Ammon's horn (tissue), 1 donor: ENCODE measurements around the gene MSL2.
A peak's percentile ranks its signal among the peaks of the same experiment; 100 is the strongest.
"Not testable (repeated sequence)": the region's sequence is repeated elsewhere in the genome, so short reads cannot be mapped to it uniquely, and the experiment has no call there.

ENCODE experiments used
- DNase-seq: peaks from one replicate; pipeline ENCODE4 v3.0.0-alpha.2; 2016; ENCODE audit warnings: low spot score

Gene MSL2

GRCh38 chr3:136196064-136196400, at the start of gene MSL2:
TSS of gene MSL2 (minus strand) at chr3:136196335. CDS start at chr3:136195113, 1,222 bp downstream.
- DNase-seq, result no peak

- no peak for DNase-seq
Measured at GRCh38 chr3:136245691-136246090, 49.6 kb upstream of the MSL2 start.

- no peak for DNase-seq
Measured at GRCh38 chr3:136239094-136239493, 43.0 kb upstream of the MSL2 start.

- DNase-seq, result no peak
Measured at GRCh38 chr3:136237961-136238649, 42.0 kb upstream of the MSL2 start.

- DNase-seq, result no peak
Measured at GRCh38 chr3:136237103-136237502, 41.0 kb upstream of the MSL2 start.

- DNase-seq, result no peak
Measured at GRCh38 chr3:136236109-136236508, 40.0 kb upstream of the MSL2 start.

- DNase-seq, result no peak
Measured at GRCh38 chr3:136235545-136235944, 39.4 kb upstream of the MSL2 start.

- no peak for DNase-seq
Measured at GRCh38 chr3:136232413-136232812, 36.3 kb upstream of the MSL2 start.

- DNase-seq, result not testable (repeated sequence)
Measured at GRCh38 chr3:136222746-136223145, 26.6 kb upstream of the MSL2 start.

- DNase-seq, result no peak
Measured at GRCh38 chr3:136211547-136211946, 15.4 kb upstream of the MSL2 start.

- DNase-seq, result no peak
Measured at GRCh38 chr3:136209921-136210320, 13.8 kb upstream of the MSL2 start.

- DNase-seq, result no peak
Measured at GRCh38 chr3:136207489-136208115, 11.5 kb upstream of the MSL2 start.

GRCh38 chr3:136199219-136199618, 3.1 kb upstream of the MSL2 start:
- DNase-seq, result not testable (repeated sequence)

- not testable (repeated sequence) for DNase-seq
Measured at GRCh38 chr3:136198462-136199078, 2.4 kb upstream of the MSL2 start.

- no peak for DNase-seq
Measured at GRCh38 chr3:136197159-136197793, 1.1 kb upstream of the MSL2 start.

- DNase-seq, result peak; percentile 99
Measured at GRCh38 chr3:136196401-136197158, 445 bp upstream of the MSL2 start.

- peak; percentile 74 for DNase-seq
Measured at GRCh38 chr3:136195258-136196063, 674 bp downstream of the MSL2 start.

GRCh38 chr3:136194409-136195257, 1.5 kb downstream of the MSL2 start:
- DNase-seq, result no peak

- no peak for DNase-seq
Measured at GRCh38 chr3:136193278-136194054, 2.7 kb downstream of the MSL2 start.

- DNase-seq, result no peak
Measured at GRCh38 chr3:136192831-136193230, 3.3 kb downstream of the MSL2 start.
